ENCODE measurements around the gene MGMT.

DNA sequence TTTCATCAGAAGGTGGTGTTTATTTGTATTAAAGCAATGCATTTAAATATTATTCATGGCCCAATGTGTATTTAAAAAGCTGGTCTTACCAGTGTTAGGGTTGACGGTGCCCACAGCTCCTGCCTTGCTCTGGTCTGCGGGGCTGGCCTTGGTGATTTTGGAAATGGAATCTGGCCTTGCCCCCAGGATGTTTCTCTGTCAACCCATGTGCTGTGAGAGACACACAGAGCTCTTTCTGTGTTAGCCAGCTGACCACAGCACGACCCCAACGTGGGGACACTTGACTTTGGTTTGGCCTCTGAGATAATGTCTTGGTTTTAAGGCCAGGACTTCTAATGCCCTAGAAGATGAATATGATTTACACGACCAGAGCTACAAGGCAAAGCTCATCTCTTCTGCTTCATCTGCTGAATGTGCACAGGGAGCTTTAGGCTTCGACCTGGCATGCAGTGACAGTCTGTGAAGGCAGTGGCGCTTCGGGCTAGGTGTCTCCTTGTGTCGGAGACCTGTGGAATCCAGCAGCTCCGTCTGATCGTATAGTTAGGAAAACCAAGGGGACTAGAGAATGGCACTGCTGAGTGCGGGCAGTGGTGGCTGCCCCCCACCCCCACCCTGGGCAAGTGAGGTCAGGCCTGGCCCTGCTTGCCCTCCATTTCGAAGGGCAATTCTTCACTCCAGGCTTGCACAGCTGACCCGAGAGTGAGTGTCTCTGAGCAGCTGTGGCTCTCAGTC, 250.9 kb downstream of the MGMT start:
- TF ChIP-seq BHLHE40 (IDR thresholded peaks at IDR 0.05; ENCODE audit: low read depth, low read length) (no peak), RCOR1 (IDR thresholded peaks at IDR 0.05; ENCODE audit: insufficient replicate concordance, low read length) (no peak), POLR2A (IDR thresholded peaks at IDR 0.05; ENCODE audit: low read depth, low read length) (no peak)
- TF ChIP-seq, protein P1, sequence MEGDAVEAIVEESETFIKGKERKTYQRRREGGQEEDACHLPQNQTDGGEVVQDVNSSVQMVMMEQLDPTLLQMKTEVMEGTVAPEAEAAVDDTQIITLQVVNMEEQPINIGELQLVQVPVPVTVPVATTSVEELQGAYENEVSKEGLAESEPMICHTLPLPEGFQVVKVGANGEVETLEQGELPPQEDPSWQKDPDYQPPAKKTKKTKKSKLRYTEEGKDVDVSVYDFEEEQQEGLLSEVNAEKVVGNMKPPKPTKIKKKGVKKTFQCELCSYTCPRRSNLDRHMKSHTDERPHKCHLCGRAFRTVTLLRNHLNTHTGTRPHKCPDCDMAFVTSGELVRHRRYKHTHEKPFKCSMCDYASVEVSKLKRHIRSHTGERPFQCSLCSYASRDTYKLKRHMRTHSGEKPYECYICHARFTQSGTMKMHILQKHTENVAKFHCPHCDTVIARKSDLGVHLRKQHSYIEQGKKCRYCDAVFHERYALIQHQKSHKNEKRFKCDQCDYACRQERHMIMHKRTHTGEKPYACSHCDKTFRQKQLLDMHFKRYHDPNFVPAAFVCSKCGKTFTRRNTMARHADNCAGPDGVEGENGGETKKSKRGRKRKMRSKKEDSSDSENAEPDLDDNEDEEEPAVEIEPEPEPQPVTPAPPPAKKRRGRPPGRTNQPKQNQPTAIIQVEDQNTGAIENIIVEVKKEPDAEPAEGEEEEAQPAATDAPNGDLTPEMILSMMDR (conservative IDR thresholded peaks at IDR 0.05; ENCODE audit: low read depth, low read length): no peak

Data from IMR-90 (cell line).